Mucosa of descending colon (tissue), 3 donors: ENCODE data around the gene EFS. TPM values are rescaled to one million over a fixed set of nuclear protein-coding genes. Genes with fewer than 3 reads are reported as not detected.
"Not testable (repeated sequence)": the region's sequence is repeated elsewhere in the genome, so short reads cannot be mapped to it uniquely, and the experiment has no call there.

Experiments used
- ATAC-seq: fragments of 200-7000 bp; cut with Tn5 transposase; one replicate; pipeline ENCODE4 v1.9.1; 2020; ENCODE audit warnings: mild to moderate bottlenecking, moderate library complexity
- DNase-seq, 3 donors: peaks; one replicate each; pipeline ENCODE4 v3.0.0-alpha.2; 2020
- H3K36me3 ChIP-seq: fragments of 200-600 bp; one replicate; pipeline ENCODE4 v1.8.0; 2021; ENCODE audit warnings: low read depth, mild to moderate bottlenecking
- H3K4me1 ChIP-seq: fragments of 200-600 bp; one replicate; pipeline ENCODE4 v1.8.0; 2021; ENCODE audit warnings: low read depth, mild to moderate bottlenecking
- H3K4me3 ChIP-seq: fragments of 200-600 bp; one replicate; pipeline ENCODE4 v1.8.0; 2021; ENCODE audit warnings: mild to moderate bottlenecking
- H3K9me3 ChIP-seq: fragments of 200-600 bp; one replicate; pipeline ENCODE4 v1.8.0; 2021; ENCODE audit warnings: mild to moderate bottlenecking
- CTCF ChIP-seq: fragments of 200-600 bp; IDR thresholded peaks from one replicate; pipeline ENCODE4 v1.8.0; 2022; ENCODE audit warnings: antibody characterized with exemption, mild to moderate bottlenecking
- intact Hi-C, 2 donors: fragments of 100-400 bp; cut with DNase I in 1 of 2; cut with micrococcal nuclease in 1 of 2; formaldehyde crosslinking; loops; one replicate each; pipeline versions ENCODE4 v1.11.0 to v1.11.1; 2022; cut with DNase I, micrococcal nuclease
- total RNA-seq, 3 donors: library from RNA; stranded (reverse); fragmentation: NEBNext Ultra II Directional in 2 of 3; extraction: Animal tissue kit (Norgen Biotek cat#: 25700) in 2 of 3; gene quantifications; one replicate each; pipeline versions ENCODE4 v1.2.1 to v1.2.4, GENCODE V29; 2021 to 2023
- donor health status: DM: no; HTN: no; CAD: no; lungs with moderate emphysema.
- donor health status: DM: no; HTN: no; CAD: no.
- donor health status: DM: no; HTN: yes; CAD: no.

The EFS gene
- total RNA-seq, 3 donors from 2014 or later, result 0.98 to 16.6 (median 3.3) TPM

- DNase-seq (no peak), ATAC-seq (no peak)
- Histone ChIP-seq H3K9me3 (no peaks in the 10 kb centered on the region), H3K4me1 (no peaks in the 10 kb centered on the region), H3K36me3 (no peaks in the 10 kb centered on the region), H3K4me3 (no peak overlapping the region)
- intact Hi-C loops, result no loop called here
- no peak for TF ChIP-seq CTCF
These were observed 31.9 kb upstream of the EFS start for GRCh38 chr14:23396781-23397407.

- no peak for ATAC-seq
- Histone ChIP-seq H3K9me3 (no peaks in the 10 kb centered on the region), H3K4me1 (no peaks in the 10 kb centered on the region), H3K36me3 (no peaks in the 10 kb centered on the region), H3K4me3 (no peak overlapping the region)
- no peak for DNase-seq
- intact Hi-C loops, result no loop called here
- TF ChIP-seq CTCF, result no peak
These were observed 31.2 kb upstream of the EFS start for GRCh38 chr14:23396126-23396525.

- Histone ChIP-seq H3K36me3 (no peaks in the 10 kb centered on the region), H3K9me3 (no peaks in the 10 kb centered on the region), H3K4me3 (no peak overlapping the region), H3K4me1 (no peaks in the 10 kb centered on the region)
- intact Hi-C loops, result no loop called here
- DNase-seq, result no peak
- no peak for TF ChIP-seq CTCF
- ATAC-seq, result no peak
These were observed 27.6 kb upstream of the EFS start for GRCh38 chr14:23392613-23393012.

- intact Hi-C loops, result not testable (repeated sequence)
These were observed 24.9 kb upstream of the EFS start for GRCh38 chr14:23389871-23390270.

GRCh38 chr14:23389396-23389795, 24.4 kb upstream of the EFS start:
- ATAC-seq (no peak), DNase-seq (no peak)
- intact Hi-C loops, result no loop called here
- no peaks in the 10 kb centered on the region for H3K4me1 ChIP-seq
- H3K4me3 ChIP-seq, result no peak overlapping the region
- no peak for TF ChIP-seq CTCF
- no peaks in the 10 kb centered on the region for H3K36me3 ChIP-seq
- no peaks in the 10 kb centered on the region for H3K9me3 ChIP-seq

More at GRCh38 chr14:23389871-23390270, 24.9 kb upstream of the EFS start:
- H3K4me3 ChIP-seq, ATAC-seq, H3K36me3 ChIP-seq, DNase-seq, H3K4me1 ChIP-seq, H3K9me3 ChIP-seq: not testable (repeated sequence)

GRCh38 chr14:23388996-23389395, 24.0 kb upstream of the EFS start:
- Histone ChIP-seq H3K36me3 (no peaks in the 10 kb centered on the region), H3K9me3 (no peaks in the 10 kb centered on the region), H3K4me1 (no peaks in the 10 kb centered on the region), H3K4me3 (no peak overlapping the region)
- ATAC-seq (no peak), DNase-seq (no peak)
- intact Hi-C loops, result no loop called here
- TF ChIP-seq CTCF, result no peak
